Measurements from ENCODE around the gene ACOT9.
A peak's percentile ranks its signal among the peaks of the same experiment; 100 is the strongest.
"Not testable (repeated sequence)": the region's sequence is repeated elsewhere in the genome, so short reads cannot be mapped to it uniquely, and the experiment has no call there.

Gene ACOT9

GRCh38 chrX:23742697-23743622 lies at the start of gene ACOT9:
ACOT9 (minus strand) TSS chrX:23743276; CDS start chrX:23743144, 132 bp downstream.
- DNase-seq (ENCODE audit: low read depth in 3 of 3): peak; percentile 35 to 73 (median 37)

DNA sequence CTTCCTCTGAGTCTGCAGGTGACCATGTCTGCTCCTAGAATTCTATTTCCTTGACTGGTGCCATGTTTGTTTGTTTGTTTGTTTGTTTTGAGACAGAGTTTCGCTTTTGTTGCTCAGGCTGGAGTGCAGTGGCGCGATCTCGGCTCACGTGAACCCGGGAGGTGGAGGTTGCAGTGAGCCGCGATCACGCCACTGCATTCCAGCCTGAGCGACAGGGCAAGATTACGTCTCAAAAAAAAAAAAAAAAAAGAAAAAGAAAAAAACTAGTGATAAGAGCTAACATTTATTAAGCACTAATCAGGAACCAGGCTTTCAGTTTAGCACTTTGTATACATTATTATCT lies 47.0 kb upstream of the ACOT9 start:
- no peak for DNase-seq (ENCODE audit: low read depth in 3 of 3)

DNA sequence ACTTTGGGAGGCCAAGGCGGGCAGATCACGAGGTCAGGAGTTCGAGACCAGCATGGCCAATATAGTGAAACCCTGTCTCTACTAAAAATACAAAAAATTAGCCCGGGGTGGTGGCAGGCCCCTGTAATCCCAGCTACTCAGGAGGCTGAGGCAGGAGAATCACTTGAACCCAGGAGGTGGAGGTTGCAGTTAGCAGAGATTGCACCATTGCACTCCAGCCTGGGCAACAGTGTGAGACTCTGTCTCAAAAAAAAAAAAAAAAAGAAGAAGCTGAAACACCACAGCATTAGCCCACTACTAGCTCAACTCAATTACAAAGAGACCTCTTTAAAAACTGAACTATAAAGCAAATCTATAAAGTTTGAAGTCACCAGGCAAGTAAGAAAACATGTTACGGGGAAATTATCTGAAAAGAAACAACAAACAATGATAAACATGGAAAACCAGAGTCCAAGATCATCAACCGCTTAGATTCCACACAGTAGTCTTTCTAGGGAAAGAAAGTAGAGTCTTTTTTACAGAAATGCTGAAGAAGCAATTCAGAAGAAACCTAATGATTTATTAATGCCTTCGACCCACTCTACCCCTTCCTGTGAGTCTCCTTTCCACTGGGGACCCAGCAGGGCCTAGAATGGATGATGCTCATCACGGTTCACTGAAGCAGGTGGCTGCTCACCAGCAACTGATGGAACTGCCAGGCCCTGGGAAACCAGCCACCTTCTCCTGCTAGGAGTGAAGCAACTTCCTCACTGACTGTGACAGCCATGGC lies 46.5 kb upstream of the ACOT9 start:
- DNase-seq (ENCODE audit: low read depth in 3 of 3): no peak

DNA sequence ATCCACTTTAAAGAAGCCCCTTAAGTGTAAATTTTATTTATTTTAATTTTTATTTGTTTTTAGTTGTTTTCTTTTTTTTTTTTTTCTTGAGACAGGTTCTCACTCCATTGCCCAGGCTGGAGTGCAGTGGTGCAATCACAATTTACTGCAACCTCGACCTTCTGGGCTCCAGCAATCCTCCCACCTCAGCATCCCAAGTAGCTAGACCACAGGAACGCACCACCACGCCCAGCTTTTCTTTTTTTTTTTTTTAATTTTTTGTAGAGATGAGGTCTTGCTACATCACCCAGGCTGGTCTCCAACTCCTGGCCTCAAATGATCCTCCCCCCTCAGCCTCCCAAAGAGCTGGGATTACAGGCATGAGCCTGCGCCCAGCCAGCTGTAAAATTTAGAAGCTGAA lies 45.9 kb upstream of the ACOT9 start:
- DNase-seq (ENCODE audit: low read depth in 3 of 3): no peak

DNA sequence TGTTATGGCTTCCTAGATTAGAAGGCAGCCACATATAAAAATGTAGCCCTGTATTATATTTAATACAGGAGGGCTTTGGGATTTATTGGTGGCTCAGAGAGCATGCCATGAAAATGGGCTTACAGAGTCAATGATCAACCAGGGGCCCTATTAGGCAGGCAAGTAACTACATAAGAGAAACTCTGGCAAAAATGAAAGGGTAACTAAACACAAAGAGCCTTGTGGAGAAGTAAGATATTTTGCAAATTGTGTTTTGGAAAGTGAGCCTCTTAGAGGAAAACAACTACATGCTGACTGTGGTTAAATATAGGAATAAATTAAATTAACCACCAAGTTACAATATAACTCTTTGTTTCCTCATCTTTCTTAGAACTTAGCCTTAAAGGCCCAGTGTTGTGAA lies 45.4 kb upstream of the ACOT9 start:
- DNase-seq (ENCODE audit: low read depth in 3 of 3): no peak

GRCh38 chrX:23787745-23788118 lies 44.7 kb upstream of the ACOT9 start:
- DNase-seq (ENCODE audit: low read depth in 3 of 3): no peak

GRCh38 chrX:23786268-23786815 lies 43.3 kb upstream of the ACOT9 start:
- no peak for DNase-seq (ENCODE audit: low read depth in 3 of 3)

GRCh38 chrX:23785580-23785979 lies 42.5 kb upstream of the ACOT9 start:
- DNase-seq (ENCODE audit: low read depth in 3 of 3): no peak

GRCh38 chrX:23784470-23785331 lies 41.6 kb upstream of the ACOT9 start:
- no peak for DNase-seq (ENCODE audit: low read depth in 3 of 3)

DNA sequence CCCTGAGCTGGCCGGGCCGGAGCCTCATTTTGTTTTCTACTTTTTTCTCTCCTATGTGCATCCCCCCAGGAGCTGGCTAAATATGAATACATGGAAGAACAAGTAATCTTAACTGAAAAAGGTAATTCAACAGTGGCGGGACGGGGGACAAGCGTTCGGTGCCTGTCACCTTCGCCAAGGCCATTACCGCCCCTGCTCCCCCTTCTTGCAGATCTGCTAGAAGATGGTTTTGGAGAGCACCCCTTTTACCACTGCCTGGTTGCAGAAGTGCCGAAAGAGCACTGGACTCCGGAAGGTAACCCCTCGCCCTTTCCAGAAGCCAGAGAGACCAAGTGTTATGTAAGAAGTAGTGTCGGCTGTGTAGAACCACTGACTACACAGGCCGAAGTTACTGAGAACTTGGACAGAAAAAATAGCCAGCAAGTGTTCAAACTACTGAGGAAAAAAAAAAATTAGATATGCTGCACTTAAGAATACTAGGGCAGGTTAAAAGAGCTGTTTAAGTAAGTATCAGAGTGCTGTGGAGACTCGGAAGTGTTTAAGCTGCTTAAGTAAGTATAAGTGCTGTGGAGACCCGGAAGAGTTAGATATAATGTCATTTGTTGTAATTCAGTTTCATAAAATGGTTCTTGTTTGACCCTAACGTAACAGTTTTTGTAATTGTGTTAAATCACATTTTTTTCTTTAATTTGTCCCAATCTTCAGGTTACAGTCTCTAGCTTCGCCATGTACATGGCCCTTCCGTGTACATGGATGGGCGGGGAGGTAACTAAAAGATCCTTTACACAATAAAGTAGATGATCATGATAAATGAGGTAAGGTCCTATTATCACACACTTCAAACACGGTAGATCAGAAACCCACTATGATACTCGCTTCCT lies 40.8 kb upstream of the ACOT9 start:
- no peak for DNase-seq (ENCODE audit: low read depth in 3 of 3)

DNA sequence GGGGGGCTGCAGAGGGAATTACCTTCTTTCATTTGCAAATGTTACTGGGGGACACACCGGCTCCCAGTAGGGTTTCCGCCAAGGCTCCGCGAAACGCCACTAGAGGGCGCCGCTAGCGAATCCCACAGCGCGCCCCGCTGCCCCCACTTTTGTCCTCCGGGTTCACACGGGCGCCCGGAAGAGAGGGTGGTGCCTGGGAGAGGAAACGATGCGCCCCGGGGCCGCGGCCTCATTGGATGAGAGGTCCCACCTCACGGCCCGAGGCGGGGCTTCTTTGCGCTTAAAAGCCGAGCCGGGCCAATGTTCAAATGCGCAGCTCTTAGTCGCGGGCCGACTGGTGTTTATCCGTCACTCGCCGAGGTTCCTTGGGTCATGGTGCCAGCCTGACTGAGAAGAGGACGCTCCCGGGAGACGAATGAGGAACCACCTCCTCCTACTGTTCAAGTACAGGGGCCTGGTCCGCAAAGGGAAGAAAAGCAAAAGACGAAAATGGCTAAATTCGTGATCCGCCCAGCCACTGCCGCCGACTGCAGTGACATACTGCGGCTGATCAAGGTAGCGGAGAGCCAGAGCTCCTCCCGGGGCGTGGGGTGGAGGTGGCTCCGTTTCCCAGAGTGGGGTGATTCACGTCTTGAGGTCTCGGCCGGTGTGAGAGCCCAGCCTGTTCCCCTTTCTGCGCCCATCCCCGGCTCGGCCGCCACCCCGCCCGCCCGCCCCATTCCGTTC lies 40.0 kb upstream of the ACOT9 start, which contains the start of gene SAT1:
TSS of gene SAT1 (plus strand) at position 311 of the 726 bp plus-strand sequence. CDS start at position 490, 179 bp downstream.
- peak; percentile 84 to 91 (median 84) for DNase-seq (ENCODE audit: low read depth in 3 of 3)

GRCh38 chrX:23782455-23782854 lies 39.4 kb upstream of the ACOT9 start:
- DNase-seq (ENCODE audit: low read depth in 3 of 3): no peak

DNA sequence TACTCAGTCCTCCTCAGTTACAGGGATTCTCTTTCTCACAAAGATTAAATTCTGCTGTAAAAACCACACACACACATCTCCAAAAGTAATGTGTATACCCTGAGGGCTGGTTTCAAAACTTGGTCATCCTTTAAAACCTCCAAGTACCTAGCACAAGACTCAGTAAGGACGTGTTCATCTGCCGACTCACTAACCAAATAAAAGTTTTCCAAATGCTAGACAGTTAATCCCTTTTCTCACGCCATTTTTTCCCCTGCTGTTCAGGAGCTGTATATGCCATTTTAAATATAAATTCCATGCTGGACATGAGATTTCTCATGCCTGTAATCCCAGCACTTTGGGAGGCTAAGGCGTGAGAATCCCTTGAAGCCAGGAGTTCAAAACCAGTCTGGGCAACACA lies 35.9 kb upstream of the ACOT9 start:
- DNase-seq (ENCODE audit: low read depth in 3 of 3): no peak

- DNase-seq (ENCODE audit: low read depth in 3 of 3): no peak
These were observed 33.3 kb upstream of the ACOT9 start for GRCh38 chrX:23776363-23776762.

DNA sequence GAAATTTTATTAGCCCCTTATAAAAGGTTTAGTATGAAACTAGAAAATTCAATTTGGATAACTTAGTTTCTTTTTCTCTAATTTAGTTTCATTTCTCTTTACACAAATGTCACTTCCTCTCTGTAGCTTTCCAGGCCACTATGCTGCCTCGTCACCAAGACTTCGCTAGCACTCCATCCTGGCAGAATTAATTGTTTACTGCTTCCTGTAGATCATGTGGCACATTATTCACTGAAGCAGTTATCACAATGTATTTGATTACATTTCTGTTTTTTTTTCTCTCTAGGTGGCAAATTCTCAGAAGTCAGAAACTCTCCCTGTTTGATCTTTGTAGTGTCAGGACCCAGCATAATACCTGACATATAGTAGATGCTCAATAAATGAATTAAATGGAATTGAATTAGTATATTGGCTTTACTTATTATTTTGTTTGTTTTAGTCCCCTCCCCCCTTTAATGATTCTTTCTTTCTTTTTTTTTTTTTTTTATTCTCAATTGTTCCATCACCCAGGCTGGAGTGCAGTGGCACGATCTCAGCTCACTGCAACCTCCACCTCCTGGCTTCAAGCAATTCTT lies 30.6 kb upstream of the ACOT9 start:
- no peak for DNase-seq (ENCODE audit: low read depth in 3 of 3)

- not testable (repeated sequence) for DNase-seq (ENCODE audit: low read depth in 3 of 3)
These were observed 28.0 kb upstream of the ACOT9 start for GRCh38 chrX:23771086-23771485.

- DNase-seq (ENCODE audit: low read depth in 3 of 3): no peak
These were observed 27.1 kb upstream of the ACOT9 start for GRCh38 chrX:23770142-23770541.

DNA sequence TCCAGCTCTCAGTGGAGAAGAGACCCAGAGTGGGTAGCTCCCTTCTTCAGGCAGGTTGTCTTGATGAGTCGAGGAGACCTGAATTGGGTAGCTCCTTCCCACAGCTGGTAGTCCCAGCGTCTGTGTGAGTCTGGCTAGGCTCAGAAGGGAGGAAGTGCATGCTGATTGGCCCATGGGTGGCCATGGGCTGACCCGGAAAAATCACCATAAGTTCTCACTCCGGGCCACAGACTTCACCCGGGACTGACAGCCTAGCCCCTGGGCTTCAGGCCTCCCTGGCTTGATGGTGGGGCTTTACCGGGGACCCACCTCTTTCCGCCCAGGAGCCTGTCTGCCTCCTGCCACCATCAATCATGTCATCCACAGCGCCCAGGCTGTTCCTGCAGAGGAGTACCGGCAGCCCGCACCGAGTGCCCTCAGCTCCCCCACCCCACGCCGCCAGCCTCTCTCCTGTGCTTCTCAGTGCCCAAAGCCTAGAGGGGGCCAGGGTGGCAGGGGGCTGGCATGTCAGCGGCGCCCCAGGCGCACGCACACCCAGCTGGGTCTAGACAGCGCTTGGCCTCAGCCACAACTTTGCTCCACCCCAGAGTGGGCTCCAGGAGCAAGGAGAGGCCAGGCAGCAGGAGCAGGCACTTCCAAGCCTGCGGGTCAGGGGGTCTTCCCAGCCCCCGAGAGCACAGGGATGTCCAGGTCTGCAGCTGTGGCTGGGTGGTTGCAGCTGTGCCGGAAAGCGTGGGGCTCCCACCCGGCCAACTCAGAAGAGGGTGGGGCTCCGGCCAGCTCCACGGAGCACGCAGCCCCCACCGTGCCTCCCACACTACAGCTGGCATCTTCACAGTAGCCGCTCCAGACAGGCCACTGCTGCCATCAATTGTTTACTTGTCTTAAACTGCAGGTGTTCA lies 23.8 kb upstream of the ACOT9 start:
- no peak for DNase-seq (ENCODE audit: low read depth in 3 of 3)

Measured in stimulated activated CD4-positive, alpha-beta T cell treated with anti-CD3 and anti-CD28 coated beads, TNF-alpha, amount 100 ng/mL, for 24 hours (primary cell).